A673 (cell line): ENCODE results near the gene CFAP46. TPM values are rescaled to one million over a fixed set of nuclear protein-coding genes. Genes with fewer than 3 reads are reported as not detected.

Source experiments
- BruUV-seq: library from RNA; stranded (reverse); fragments of 400-500 nt; replicated peaks from 2 replicates; lab custom pipeline; 2021; lab: Mats Ljungman, UMichigan
- CTCF ChIA-PET: fragments of 300-600 bp; sonication (Branson Sonifier 250); formaldehyde crosslinking; loops from one replicate; lab custom pipeline; 2022; ENCODE audit warnings: antibody characterized with exemption; lab: Charles Lee
- POLR2A ChIA-PET: fragments of 300-600 bp; sonication (Branson Sonifier 250); formaldehyde crosslinking; loops from one replicate; lab custom pipeline; 2022; ENCODE audit warnings: antibody characterized with exemption; ENCODE audit not compliant: low non-redundant PET; lab: Charles Lee
- DNase-seq: peaks from one replicate; pipeline ENCODE4 v3.0.0-alpha.2; 2015; ENCODE audit warnings: low spot score
- H3K27ac ChIP-seq: fragments of 200-600 bp; sonication (generic); 2 replicates; pipeline ENCODE4 v1.5.1; 2016; ENCODE audit warnings: mixed run types, low read depth, mild to moderate bottlenecking, mixed read lengths, antibody characterized with exemption, low read length; ENCODE audit not compliant: poor library complexity, severe bottlenecking
- H3K27me3 ChIP-seq: fragments of 200-600 bp; sonication (generic); replicated peaks from 2 replicates; pipeline ENCODE4 v1.6.1; 2017; ENCODE audit warnings: mixed run types, low read depth, mild to moderate bottlenecking, mixed read lengths, antibody characterized with exemption, low read length; ENCODE audit not compliant: insufficient read depth, poor library complexity
- H3K36me3 ChIP-seq: fragments of 200-600 bp; sonication (generic); 2 replicates; pipeline ENCODE4 v1.6.1; 2016; ENCODE audit warnings: mixed run types, mild to moderate bottlenecking, mixed read lengths, antibody characterized with exemption, low read length; ENCODE audit not compliant: insufficient read depth, poor library complexity, severe bottlenecking
- H3K4me1 ChIP-seq: fragments of 200-600 bp; sonication (generic); 2 replicates; pipeline ENCODE4 v1.6.1; 2017; ENCODE audit warnings: mixed run types, mild to moderate bottlenecking, mixed read lengths, antibody characterized with exemption, low read length; ENCODE audit not compliant: insufficient read depth, poor library complexity, severe bottlenecking
- H3K4me3 ChIP-seq: fragments of 200-600 bp; sonication (generic); 2 replicates; pipeline ENCODE4 v1.5.1; 2016; ENCODE audit warnings: low read depth, mixed run types, mild to moderate bottlenecking, mixed read lengths, low read length; ENCODE audit not compliant: poor library complexity, severe bottlenecking
- H3K9me3 ChIP-seq: fragments of 200-600 bp; sonication (generic); 2 replicates; pipeline ENCODE4 v1.6.1; 2016; ENCODE audit warnings: mixed run types, low read depth, mild to moderate bottlenecking, mixed read lengths, antibody characterized with exemption, low read length; ENCODE audit not compliant: poor library complexity, severe bottlenecking
- CTCF ChIP-seq: fragments of 300-800, 200-600 bp; sonication (generic); conservative IDR thresholded peaks from 2 replicates; pipeline ENCODE4 v1.5.1; 2017; ENCODE audit warnings: low read depth, mild to moderate bottlenecking, antibody characterized with exemption, low read length, moderate library complexity, mixed read lengths
- EZH2 ChIP-seq: fragments of 200-600 bp; sonication (generic); IDR thresholded peaks from 2 replicates; pipeline ENCODE4 v1.6.1; 2017; ENCODE audit warnings: borderline replicate concordance, low read depth, mild to moderate bottlenecking, mixed read lengths, antibody characterized with exemption, low read length; ENCODE audit not compliant: poor library complexity, severe bottlenecking
- intact Hi-C: fragments of 100-400 bp; cut with micrococcal nuclease; formaldehyde crosslinking; loops from one replicate; pipeline ENCODE4 v1.10.0; 2022; ENCODE audit not compliant: unreplicated experiment
- total RNA-seq: library from RNA; stranded (reverse); gene quantifications from 2 replicates; pipeline ENCODE4 v1.2.3, GENCODE V29; 2021

CFAP46 gene
- total RNA-seq, 1 experiment from 2014 or later, result 1.9 TPM

- H3K36me3 ChIP-seq, result no peaks in the 10 kb centered on the region
- H3K27ac ChIP-seq, result no peak overlapping the region
- no TSS peak for BruUV-seq
- peaks cover 55% of the 10 kb centered on the region for H3K27me3 ChIP-seq
- DNase-seq, result no peak
- no peak for TF ChIP-seq CTCF
- TF ChIP-seq EZH2, result no peak
- POLR2A ChIA-PET, result no interaction called here
- CTCF ChIA-PET, result no interaction called here
- no peaks in the 10 kb centered on the region for H3K4me1 ChIP-seq
- no peak overlapping the region for H3K4me3 ChIP-seq
- intact Hi-C loops, result no loop called here
- no peaks in the 10 kb centered on the region for H3K9me3 ChIP-seq
Observed at GRCh38 chr10:132810807-132811700, 131.3 kb downstream of the CFAP46 start.

DNA sequence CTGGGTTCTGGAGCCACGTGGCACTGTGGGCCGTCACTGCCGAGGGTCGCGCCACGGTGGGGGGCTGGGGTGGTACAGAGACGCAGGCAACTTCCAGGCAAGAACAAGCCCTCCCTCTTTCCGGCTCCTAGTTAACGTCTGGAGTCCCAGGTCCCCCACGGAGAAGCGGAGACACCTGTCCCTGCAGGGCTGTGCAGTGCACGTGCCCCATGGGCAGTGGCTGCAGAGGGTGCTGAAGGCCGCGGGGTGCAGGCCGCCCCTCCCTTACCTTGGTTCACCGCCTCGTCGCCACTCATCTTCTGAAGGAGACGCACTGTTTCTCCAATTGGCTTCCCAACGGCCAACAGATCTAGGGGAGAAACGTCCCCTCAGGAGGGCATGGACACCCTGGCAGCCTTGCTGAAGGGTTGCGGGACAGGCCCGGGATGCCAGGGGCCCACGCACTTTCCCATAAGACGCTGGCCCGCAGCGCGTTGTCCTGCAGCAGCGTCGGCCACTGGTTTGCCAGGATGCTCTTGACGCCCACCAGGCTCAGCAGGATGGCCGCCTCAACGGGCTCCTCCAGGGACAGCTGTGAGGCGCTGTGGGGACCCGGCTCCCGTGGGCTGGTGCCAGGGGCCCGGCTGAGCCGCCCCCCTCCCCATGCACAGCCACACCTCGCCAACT lies 132.1 kb downstream of the CFAP46 start:
- CTCF ChIA-PET, result no interaction called here

More for the DNA sequence above, 132.1 kb downstream of the CFAP46 start:
- H3K4me1 ChIP-seq, result no peaks in the 10 kb centered on the region
- TF ChIP-seq EZH2 (no peak), CTCF (no peak)
- DNase-seq, result no peak
- no peak overlapping the region for H3K4me3 ChIP-seq
- intact Hi-C loops, result no loop called here
- POLR2A ChIA-PET, result no interaction called here
- H3K27me3 ChIP-seq, result peaks cover 53% of the 10 kb centered on the region
- no TSS peak for BruUV-seq
- no peaks in the 10 kb centered on the region for H3K9me3 ChIP-seq
- no peak overlapping the region for H3K27ac ChIP-seq
- H3K36me3 ChIP-seq, result no peaks in the 10 kb centered on the region
